ENCODE results near the gene SEC61B.

SEC61B gene

DNA sequence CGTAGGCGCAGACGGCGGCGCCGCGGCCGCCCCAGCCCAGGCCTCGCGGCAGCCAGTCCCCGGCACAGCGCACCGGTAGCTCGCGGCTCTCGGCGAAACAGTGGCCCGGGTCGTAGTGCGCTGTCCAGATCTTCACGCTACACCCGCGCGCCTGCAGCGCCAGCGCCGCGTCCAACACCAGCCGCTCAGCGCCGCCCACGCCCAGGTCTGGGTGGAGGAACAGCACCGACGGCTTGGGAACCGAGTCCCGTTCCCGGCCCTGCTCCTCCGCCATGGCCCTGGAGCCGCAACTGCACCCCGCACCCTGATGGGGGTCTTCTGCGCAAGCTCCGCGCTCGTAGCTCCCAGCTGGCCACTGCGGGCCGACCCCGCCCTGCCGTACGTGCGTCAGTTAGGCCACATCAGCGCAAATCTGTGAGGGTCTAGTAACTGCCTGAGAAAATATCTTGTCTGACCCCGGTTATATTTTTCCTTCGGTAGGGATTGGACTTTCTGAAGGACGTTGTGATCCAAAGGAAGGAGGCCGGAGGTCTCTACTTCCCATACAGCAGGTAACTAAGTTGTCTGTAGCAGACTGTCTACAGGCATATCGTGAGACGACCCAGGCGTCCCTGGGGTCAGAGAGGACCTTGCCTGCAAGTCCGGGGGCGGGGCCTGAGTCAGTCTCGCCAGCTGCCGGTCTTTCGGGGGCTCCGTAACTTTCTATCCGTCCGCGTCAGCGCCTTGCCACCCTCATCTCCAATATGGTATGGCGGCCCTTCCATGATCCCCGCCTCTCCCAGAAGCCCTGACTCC lies at the start of gene SEC61B, which contains the start of gene ALG2:
Gene SEC61B, plus strand, starts transcription at position 662 of the 795 bp plus-strand sequence. Its CDS starts 82 bp downstream, at position 744.
Gene ALG2, minus strand, starts transcription at position 322 of the 795 bp plus-strand sequence. Its CDS starts 48 bp downstream, at position 274.
- peak; percentile 97 for DNase-seq (ENCODE audit: low read depth)

- DNase-seq (ENCODE audit: low read depth) = no peak
Observed at GRCh38 chr9:99173570-99174504, 48.2 kb upstream of the SEC61B start.

GRCh38 chr9:99176527-99177013 lies 45.5 kb upstream of the SEC61B start:
- DNase-seq (ENCODE audit: low read depth) = no peak

DNA sequence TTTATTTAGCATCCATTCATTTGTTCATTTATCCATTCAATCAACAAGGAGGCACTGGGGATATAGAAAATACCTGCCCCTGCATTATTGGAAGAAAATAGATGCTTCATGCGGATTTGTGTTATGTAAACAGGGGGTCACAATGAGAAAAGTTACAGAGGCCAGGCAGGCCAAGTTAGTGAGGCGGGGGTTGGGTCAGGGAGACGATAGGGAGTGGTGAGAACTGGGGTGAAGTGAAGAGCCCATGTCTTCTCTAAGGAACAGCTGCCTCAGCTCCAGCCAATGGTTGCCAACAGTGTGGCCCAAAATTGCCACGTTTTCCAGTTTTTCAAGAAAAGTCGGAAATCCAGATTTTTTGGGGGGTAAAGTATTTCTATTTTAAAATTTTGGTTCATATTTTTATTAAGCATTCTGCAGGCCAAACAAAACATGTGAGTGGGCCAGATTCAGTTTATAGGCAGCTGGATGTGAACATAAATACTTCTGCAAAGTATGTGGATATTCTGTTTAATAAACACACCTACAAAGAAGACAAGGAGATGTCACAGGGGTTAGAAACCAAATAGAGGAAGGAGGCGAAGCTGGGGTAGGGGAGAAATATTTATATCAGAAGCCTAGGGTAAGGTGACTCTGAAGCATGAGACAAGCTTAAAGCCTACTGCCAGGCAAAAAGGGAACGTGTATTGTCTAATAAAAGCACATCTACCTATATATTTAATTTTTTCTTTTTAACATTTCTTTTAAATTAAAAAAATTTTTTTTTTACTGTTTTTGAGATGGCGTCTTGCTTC lies 44.3 kb upstream of the SEC61B start:
- no peak for DNase-seq (ENCODE audit: low read depth)

DNA sequence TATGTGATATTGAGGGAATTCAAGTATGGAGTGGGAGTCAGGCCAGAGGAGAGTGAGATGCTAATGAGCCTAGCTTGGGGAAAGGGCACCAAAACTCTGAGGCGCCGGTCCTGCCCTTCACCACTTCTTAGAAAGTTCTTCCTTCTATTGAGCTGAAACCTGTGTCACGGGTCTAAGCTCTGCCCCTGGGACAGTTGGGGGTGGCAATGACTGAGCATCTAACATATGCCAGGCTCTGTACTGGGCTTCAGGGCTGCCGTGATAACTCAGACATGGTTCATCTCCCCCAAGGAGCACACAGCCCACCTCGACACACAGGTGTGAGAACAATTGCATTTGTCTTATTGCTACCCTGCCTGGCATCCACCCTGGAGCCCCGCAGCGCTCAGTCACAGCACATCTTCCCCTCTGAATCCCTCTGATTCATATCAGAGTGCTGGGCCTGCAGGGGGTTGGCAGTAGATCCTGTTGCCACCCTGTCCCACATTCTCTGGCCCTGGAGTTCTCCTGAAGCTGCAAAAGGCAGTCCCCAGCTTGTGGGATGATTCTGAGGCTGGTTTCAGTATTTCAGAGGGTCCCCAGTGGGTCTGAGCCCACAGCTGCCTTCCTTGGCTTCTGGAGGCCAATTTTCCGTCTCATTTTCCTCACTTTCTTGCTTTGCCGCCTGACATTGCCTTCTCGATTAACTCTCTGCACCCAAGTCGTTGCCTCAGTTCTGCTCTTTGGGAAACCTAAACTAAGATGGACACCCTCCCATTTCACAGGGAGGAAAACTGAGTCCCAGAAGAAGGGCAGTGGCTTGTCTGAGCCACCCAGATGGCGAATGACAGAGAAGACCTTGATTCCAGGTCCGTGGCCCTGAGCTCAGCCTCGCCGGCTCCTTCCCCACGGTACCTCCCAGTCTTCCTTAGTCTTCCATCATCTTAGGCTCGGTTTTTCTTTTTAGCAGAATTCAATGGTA lies 42.9 kb upstream of the SEC61B start:
- no peak for DNase-seq (ENCODE audit: low read depth)

DNA sequence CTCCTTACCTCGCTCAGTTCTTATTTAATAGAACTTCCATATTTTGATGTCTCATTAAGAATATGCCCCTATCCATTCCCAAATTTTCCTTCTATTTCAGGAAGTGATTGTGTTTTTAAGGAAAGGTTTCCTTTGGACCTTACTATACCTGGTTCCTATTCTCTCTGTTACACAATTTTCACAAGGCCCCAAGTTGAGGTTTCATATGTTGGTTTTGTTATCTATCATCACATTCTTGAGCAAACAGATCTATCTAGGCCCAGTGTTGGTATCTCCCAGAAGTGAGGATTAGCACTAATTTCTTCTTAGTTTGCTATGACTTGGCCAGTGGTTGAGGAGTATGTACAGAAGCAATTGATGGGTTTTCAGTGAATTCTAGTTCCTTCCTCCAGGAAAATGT lies 41.9 kb upstream of the SEC61B start:
- DNase-seq (ENCODE audit: low read depth) = no peak

DNA sequence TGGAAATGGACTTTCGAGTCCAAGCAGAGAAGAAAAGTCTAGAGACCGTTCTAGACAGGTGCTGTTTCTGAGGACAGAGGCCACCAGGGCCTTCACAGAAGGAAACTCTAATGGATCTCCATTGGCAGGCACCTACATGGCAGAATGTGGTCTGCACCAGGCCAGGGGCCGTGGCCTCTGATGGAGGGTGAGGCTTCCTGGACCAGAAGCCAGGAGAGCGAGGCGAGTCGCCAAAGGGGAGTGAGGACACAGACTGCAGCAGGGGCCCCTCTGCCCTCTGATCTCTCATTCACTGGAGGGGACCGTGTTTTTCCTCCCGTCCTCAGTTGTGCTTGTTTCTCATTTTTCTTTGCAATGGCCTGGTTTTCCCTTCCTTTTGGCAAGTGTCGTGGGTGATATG lies 41.4 kb upstream of the SEC61B start:
- DNase-seq (ENCODE audit: low read depth) = no peak

GRCh38 chr9:99181206-99181605 lies 40.9 kb upstream of the SEC61B start:
- DNase-seq (ENCODE audit: low read depth) = no peak

- peak; percentile 67 for DNase-seq (ENCODE audit: low read depth)
Observed at GRCh38 chr9:99181621-99182020, 40.5 kb upstream of the SEC61B start.

- no peak for DNase-seq (ENCODE audit: low read depth)
Observed at GRCh38 chr9:99182356-99182755, 39.7 kb upstream of the SEC61B start.

DNA sequence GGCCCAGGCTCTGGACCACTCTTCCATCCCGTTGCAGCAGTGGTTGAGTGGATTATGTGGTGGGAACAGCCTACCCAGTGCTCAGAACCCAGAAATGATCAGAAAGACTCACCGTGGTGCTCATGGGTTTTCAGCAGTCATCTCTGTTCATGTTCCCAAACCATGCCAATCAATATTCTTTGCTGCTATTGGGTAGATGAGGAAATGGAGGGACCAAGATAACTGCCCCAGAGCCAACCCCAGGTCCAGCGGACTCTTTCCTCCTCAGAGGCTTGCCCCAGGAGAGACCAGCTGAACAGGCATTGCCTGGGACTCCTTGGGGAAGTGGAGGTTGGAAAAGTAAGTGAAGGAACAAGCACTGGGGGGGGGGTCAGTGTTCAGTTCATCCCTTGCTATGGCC lies 38.5 kb upstream of the SEC61B start:
- no peak for DNase-seq (ENCODE audit: low read depth)

- no peak for DNase-seq (ENCODE audit: low read depth)
Observed at GRCh38 chr9:99184110-99184474, 38.0 kb upstream of the SEC61B start.

DNA sequence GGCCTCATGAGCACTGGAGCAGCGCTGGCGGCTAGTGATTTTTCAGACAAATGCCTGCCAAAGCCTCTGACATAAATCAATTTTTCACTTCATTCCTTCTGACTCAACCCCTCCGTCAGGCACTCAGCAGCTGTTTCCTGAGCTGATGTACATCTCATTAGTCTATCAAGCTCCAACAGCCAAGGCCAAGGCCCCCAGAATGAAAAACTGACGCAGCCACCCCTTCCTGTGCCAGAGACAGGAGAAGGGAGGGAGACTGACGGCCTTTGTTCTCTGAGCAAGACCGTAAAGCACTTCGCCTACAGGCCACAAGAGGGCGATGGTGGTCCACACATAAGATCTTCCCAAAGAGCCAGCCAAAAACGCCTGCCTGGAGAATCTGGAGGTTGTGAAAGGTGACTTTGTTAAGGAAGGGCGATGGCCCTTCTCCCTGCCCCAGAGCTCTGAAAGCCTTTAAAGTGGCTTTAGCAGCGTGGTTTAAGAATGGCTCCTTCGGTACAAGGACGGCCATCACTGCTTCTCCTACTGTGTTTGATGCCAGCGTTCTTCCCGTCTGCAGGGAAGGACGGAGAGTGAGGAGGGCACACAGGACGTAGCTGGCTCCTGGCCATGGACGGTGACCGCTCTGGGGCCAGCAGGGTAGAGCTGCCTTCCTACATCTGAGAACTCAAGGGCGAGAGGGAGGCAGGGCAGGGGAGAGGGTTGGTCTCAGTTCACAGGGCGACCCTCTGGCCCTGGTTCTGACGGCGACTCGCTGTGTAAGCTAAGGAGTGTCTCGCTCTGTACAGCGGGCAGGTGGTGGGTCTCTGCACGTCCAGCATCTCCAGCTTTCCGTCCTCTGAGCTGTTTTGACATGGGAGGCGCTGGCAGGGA lies 37.4 kb upstream of the SEC61B start:
- peak; percentile 90 for DNase-seq (ENCODE audit: low read depth)

GRCh38 chr9:99185348-99185632 lies 36.8 kb upstream of the SEC61B start:
- DNase-seq (ENCODE audit: low read depth) = no peak

DNA sequence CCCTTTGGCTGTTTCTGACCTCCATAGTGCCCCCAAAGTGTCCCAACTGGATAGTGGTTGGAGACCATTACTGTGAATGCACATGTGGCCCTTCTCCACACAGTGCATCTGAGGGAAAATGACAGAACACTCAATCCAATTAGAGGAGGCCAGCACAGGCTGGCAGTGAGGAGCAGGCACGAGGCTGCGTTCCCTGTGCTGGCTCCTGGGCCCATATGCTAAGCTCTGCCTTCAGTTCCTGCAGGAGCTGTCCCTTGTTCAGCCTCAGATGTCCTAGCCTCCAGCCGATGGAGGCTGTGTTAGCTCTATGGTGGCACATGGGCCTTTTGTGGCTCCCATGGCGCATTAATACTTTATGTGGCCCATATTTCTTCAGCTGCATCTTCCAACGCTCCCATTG lies 36.1 kb upstream of the SEC61B start:
- no peak for DNase-seq (ENCODE audit: low read depth)

GRCh38 chr9:99187311-99187710 lies 34.8 kb upstream of the SEC61B start:
- no peak for DNase-seq (ENCODE audit: low read depth)

DNA sequence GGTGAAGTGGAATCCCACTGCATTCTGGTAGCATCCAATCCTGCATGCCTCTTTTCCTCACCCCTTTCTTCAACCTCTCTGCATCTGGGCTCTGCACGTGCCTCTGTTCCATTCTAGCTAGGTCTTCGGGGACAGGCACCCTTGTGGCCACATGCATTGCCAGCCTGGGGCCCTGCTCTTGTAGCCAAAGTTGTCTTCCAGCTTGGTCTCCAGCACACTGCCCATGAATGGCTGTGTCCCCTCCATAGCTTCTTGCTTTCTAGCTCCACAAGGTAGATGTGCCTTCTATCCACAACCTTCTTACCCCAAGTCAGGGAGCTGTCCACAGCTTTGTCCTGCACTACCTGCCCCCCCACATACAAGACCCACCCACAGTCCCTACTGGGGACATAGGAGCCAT lies 32.9 kb upstream of the SEC61B start:
- no peak for DNase-seq (ENCODE audit: low read depth)

DNA sequence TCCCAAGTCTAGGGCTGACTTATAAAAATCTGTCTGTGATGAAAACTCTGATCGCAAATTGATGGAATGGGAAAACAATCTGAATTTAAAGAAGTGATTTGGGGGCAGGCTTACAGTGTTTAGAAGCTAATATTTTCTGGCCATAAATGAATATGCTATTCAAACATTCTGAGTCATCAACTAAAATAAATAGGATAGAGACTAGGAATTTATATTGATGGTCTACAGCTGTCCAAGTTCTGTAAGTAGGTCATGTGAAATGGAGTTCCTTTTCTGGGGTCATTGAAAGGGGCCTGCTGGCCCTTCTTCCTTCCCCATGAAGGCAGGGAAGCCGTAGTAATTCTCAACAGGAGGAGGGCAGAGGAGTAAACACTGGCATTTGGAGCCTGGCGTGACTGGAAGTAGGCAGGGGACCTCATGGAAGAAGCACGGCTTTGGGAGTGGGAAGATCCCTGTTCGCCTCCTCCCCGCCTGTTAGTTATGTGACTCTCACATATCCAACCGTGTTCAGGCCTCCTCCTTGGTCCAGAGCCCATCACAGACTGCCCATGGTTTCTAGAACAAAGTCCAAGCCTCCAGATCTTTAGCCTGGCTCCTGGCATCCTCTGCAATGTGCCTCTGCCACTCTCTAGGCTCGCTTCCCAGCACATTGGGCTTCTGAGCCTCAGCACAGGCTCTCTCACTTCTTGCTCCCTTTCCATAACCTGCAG lies 32.0 kb upstream of the SEC61B start:
- no peak for DNase-seq (ENCODE audit: low read depth)

- no peak for DNase-seq (ENCODE audit: low read depth)
Observed at GRCh38 chr9:99190597-99191283, 31.3 kb upstream of the SEC61B start.
